Esophagus muscularis mucosa (tissue), 4 donors: ENCODE results near the gene PMF1.

Experiments
- CTCF ChIP-seq, 3 experiments: fragments of 200-600 bp in 2 of 3; fragments of 450-650 bp in 1 of 3; sonication (generic) in 2 of 3; IDR thresholded peaks; one replicate each; pipeline ENCODE4 v1.5.1; 2017 to 2019; ENCODE audit warnings: antibody characterized with exemption in 3 of 3, mild to moderate bottlenecking in 2 of 3, moderate library complexity in 1 of 3
- EP300 ChIP-seq: sonication (generic); formaldehyde crosslinking; IDR thresholded peaks from one replicate; pipeline ENCODE4 v1.6.1; 2017; ENCODE audit warnings: antibody characterized with exemption
- POLR2A ChIP-seq: fragments of 450-650 bp; IDR thresholded peaks from one replicate; pipeline ENCODE4 v1.6.1; 2017; ENCODE audit warnings: antibody characterized with exemption, moderate library complexity, mild to moderate bottlenecking, low read depth
- POLR2AphosphoS5 ChIP-seq, 2 donors: sonication (generic); formaldehyde crosslinking; IDR thresholded peaks; one replicate each; pipeline ENCODE4 v1.6.1; 2017; ENCODE audit warnings: antibody characterized with exemption in 2 of 2

GRCh38 chr1:156225677-156226014 is 12.8 kb downstream of the PMF1 start:
- no peak for TF ChIP-seq CTCF (IDR thresholded peaks at IDR 0.05)
- no peak for TF ChIP-seq POLR2A
- no peak for TF ChIP-seq POLR2AphosphoS5 (IDR thresholded peaks at IDR 0.05)
- no peak for TF ChIP-seq EP300
